Stimulated activated naive CD4-positive, alpha-beta T cell treated with Interleukin-2 at 50 U/mL for 16 hours (primary cell): ENCODE measurements around the gene SVIL.
"Not testable (repeated sequence)": the region's sequence is repeated elsewhere in the genome, so short reads cannot be mapped to it uniquely, and the experiment has no call there.

ENCODE experiments used
- DNase-seq: peaks from one replicate; lab custom pipeline; 2025; lab: John Stamatoyannopoulos, UW

Gene SVIL

DNA sequence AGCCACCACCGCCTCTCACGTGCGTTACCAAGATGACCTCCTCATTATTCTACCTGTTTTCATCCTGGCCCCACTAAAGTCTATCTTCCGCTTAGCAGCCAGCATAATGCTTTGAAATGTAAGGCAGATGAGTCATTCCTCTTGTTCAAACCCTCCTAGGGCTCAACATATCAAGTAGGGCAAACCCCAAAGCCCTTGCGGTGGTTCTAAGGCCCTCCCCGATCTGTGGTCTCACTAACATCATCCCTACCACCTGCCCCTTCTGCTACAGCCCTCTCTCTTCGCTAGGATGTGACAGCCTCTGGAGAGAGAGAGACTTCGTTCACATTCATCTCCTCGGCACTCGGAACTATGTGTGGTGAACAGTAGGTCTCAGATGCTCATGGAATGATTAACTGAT is 94.8 kb downstream of the SVIL start:
- DNase-seq, result no peak

DNA sequence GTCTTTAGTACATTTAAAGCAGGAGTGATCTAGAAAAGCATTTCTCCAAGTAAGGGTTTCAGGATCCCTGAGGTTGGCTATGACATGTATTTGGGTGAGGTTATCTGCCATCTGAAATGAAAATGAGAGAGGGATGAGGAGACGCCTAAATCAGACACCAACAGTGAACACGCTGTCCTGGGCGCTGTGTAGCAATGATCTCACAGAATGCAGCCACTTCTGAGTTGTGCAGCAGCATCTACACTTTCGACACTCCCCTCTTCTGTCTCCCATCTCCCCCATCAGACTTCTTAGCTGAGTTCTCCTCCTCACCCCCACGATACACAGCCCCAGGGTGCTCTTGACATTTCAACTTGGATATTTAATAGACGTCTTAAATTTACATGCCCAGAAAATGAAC is 95.4 kb downstream of the SVIL start:
- DNase-seq, result no peak

DNA sequence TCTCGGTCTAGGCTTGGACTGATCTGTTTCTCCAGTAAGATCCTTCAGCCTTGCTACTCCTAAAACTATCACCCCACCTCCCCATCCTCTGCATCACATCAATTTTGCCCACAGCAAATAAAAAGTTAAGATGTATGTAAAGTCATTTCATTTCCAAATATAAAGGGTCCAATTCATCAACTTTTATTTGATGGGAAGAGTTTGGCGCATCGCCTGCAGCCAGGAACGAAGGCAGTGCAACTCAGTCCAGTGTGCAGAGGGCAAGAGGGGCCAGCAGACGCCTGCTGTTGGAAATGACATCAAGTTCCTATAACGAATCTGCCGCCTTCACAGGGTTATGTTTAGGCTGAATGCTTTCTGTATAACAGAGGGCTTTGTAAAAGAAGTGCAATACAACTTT is 97.0 kb downstream of the SVIL start:
- no peak for DNase-seq

DNA sequence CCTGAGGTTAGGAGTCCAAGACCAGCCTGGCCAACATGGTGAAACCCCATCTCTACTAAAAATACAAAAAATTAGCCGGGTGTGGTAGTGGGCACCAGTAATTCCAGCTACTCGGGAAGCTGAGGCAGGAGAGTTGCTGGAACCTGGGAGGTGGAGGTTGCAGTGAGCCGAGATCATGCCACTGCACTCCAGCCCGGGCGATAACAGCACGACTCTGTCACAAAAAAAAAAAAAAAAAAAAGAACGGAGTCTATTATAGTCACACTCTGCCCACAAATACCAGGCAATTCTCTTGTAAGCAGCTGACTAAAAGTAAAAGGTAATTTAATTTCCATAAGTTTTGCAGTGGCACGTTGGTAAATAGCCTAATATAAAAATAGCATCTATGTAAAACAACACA is 98.1 kb downstream of the SVIL start:
- DNase-seq, result not testable (repeated sequence)

DNA sequence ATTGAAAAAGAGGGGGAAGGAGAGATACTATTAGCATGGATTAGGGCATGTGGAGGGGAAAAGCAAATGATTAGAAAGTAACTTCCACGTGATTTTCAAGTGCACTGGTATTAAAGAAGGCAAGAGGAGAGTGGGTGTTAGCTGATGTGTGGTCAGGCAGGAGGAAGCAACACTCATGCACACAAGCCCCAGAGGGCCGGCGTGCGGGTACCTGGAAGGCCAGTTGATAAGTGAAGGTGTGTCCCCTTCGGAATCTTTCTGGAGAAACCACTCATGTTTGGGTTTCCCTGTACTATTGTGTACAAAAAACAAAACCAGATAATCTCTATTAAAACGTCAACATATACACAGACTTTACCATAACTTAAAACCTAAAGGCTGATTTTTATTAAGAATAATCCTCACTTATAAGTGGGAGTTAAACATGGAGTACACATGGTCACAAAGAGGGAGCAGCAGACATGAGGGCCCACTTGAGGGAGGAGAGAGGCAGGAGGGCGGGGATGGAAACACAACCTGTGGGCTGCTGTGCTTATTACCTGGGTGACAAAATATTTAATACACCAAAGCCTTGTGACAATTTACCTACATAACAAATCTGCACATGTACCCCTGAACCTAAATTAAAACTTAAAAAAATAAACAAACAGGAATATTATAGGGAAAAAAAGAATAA is 98.9 kb downstream of the SVIL start:
- DNase-seq, result no peak

DNA sequence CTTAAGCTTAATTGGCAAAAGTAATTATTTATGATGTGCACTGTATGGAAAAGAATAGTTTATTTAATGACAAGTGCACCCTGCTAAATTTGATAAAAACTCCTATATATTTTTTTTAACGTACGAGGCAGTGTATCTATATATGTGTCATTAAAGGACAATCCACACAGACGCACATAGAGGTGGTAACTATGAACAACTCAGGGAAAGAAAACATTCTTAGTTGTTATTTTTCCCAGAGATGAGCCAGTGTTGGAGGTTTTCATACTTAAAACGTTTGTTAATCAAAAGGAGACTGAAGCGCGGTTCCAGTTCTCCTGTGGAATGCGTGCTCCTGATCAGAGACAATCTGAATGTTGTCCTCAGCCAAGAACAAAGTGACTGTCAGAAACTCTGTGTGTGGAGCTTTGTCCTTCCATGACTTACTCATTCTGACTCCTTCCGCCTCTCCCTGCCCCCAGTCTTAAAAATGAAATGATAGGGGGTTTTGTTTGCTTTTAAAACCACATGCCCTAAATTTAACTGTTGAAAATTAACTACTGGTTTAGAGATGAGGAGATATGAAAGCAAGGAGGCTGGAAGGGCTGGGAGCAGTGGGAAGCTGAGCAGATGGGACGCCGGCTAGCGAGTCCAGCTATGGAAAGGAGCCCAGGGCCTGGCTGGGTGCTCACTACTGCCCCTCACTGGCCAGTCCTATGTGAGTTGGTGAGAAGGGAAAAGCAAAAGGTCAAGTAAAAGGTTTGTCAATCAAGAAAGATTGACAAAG is 99.6 kb downstream of the SVIL start:
- no peak for DNase-seq

DNA sequence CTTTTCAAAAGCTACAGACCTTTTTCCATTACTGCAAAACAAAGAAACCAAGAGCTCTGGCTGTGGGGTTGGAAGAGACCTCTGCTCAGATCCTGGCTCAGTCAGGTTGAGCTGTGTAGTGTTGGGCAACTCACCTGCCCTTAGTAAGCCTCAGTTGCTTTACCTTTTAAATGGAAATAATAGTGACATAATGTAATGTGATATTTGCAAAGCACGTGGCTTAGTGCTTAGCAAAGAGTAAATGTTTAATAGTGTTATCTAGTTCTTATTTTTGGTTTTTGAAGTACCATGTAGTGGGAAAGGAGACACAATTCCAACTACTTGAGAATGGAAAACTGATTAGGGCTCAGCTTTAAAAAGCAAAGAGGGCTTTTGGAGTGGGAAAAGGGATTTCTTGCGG is 100.2 kb downstream of the SVIL start:
- DNase-seq, result no peak

DNA sequence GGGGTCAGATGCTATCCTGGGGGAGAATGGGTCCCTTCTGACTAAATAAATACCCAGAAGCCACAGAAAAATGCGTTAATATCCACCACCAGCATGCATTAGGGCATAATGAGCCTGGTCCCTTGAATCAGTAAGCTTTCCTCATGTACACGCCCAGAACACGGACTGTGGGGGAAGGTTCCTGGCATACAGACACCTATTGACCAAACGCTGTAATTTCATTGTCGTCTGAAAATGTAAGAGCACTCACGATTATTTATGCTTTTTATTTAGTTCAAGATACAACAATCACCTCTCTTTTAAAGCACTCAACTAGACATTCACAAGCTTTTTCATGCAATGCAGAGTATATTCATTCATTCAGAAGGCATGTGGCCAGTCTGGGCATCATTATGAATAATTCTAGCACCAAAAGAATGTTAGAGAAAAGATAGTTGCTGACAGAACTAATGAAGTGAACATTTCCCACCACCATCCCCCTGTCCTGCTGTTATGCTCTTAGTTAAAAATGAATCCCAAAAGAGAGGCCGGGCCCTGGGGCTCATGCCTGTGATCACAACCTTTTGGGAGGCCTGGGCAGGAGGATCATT is 101.0 kb downstream of the SVIL start:
- no peak for DNase-seq

DNA sequence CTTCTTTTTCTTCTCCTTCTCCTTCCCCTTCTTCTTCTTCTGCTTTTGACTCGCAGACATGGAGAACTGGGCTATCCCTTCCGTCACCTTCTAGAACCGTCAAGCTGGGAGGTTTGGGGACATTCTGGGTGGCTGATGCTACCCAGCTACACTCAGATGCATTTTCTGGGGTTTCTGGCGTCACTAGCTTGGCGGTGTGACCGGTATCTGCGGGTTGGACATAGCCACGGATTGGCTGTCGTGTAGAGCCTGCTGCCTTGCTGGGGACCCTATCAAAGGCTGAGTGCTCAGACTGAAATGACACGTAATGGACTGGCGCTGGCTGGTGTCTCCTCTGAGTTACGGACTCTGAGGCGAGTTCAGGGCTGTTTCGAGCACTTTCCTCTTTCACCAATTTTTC is 101.7 kb downstream of the SVIL start:
- DNase-seq, result no peak

DNA sequence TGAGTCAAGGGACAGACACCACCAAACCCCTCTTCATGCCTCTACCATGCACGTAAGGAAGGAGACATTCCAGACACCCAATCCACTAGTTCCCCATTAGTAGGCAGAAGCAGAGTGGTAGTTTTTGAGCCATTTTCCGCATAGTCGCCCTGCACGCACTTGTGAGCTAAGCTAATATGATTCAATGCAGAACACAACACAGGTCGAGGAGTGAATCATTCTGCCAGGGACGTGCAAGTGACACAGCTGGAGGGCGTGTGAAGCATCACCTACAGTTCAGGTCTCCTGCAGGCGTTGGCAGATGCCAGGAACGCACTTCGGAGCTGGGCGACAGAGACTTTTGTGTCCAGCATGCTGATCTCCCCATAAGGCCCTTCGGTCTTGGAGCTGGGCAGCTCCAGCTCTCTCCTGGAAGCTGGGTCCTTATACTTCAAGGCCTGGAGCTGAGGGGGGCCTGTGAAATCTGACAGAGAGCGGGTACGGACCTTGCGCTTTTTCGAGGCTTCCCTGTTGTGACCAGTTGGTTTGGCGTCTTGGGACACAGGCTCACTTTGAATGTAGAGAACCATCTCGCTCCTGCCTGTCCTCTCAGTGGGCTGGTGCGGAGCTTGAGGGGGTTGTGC is 102.4 kb downstream of the SVIL start:
- no peak for DNase-seq

DNA sequence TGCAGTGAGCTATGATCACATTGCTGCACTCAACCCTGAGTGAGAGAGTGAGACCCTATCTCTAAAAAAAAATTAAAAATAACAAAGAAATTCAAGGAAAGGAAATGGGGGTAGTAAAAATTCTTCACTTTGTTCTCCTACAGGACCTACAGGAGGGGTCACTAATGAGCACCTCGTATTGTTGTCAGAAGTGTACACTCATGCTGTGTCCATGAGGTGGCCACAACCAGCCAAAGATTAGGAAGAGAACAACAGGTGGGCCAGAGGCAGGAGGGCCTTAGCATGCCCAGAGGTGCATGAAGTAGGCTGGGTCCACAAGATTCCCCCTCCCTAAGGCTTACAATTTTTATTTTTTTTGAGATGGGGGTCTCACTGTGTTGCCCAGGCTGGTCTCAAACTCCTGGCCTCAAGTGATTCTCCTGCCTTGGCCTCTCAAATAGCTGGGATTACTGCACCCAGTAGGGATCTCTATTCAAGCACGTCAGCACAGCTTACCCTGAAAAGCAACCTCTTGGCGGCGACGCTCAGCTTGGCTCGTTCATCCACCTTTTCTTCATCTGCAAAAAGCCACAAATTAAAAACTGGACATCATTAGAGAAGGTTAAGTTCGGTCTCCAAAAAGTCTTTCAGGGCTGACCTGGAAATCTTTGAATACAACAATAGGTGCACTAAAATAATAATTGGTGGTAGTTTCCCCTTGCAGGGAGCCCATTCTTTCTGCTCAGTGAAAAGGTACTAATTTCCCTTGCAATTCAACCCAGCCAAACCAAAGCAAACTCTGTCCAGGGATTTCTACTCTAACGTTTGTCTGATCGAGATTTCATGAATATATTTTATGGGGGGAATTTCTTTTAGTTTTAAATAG is 104.4 kb downstream of the SVIL start:
- no peak for DNase-seq

DNA sequence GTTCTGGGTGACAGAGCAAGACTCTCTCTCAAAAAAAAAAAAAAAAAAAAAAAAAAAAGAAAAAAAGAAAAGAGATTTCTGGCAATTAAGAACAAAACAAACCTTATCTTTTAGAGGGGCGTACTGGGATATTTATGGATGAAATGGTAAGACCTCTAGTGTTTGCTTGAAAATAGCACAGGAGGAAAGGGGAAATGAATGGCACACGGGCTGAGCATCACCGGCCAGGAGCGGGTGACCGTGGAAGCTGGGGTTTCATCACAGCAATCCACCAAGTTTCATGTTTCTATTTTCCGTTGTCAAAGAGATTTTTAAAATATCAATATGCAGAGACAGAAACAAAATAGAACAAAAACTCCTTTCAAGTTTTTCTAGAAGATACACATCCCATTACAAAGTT is 105.6 kb downstream of the SVIL start:
- DNase-seq, result no peak

DNA sequence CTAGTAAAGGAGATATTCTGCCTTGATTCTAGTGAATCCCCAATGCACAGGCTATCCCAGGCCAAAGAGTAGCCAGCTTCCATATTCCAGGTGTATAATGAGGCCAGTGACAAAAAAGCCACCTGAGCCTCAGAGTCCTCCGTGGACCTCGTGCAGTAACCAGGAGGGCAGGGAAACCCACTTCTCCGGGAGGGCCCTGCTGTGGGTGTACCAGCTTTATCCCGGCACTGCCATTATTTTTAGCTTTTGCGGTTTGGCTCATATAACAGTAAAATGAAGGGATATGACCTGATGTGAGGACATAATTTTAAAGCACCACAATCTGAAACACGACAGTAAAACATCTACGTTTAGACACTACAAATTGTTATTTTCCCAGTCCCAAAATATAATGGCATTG is 109.0 kb downstream of the SVIL start:
- no peak for DNase-seq

DNA sequence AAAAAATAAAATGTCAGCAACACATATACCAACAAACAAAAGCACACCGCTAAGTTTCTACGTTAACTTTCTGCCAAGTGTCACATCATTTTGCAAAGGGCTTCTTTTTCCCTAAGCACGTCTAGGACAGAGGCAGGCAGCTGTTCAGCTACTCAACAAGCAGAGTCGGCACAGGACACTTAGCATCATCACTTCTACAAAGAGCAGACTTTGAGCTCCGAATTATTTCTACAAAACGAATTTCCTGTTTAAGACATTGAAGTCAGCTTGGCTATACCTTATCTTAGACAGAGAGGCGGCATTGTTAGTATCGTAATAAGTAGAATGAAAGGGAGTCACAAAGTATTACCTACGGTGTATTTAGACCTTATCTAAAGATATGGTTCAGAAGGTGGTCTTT is 110.1 kb downstream of the SVIL start:
- no peak for DNase-seq

DNA sequence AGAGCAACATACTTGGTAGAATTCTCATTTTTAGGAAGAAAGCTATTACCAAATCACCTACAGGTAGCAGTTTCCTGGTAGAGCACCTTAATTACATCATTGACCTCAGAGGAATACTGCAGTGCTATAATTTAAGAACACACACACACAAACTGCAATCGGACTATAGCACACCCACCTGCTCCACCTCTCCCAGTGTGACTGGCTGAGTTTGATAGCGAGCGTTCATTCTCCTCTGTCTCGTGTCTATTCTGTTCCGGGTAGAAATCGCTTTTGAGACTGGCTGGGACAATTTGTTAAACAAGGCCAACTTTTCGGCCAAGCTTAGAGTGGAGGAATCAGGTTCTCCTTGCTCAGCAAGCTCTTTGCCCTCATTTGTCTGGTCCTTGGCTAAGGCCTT is 110.5 kb downstream of the SVIL start:
- DNase-seq, result no peak

DNA sequence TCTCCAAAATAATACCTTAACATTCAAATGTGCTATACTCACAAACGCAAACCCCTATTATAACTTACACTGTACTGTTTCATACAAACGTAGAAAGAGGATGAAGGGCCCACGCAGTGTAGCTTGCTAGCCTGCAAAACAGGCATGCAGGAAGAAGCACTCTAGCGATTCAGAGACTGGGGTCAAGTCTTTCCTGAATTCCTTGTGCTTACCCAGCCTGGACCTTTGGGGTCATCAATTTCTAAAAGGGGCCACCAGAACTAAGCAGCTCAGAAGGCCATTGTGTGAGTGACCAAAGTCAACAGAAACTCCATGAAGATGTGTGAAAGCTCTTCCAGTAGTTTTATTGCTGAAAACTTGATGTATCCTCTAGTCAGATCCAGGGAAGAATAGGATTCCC is 111.9 kb downstream of the SVIL start:
- no peak for DNase-seq

DNA sequence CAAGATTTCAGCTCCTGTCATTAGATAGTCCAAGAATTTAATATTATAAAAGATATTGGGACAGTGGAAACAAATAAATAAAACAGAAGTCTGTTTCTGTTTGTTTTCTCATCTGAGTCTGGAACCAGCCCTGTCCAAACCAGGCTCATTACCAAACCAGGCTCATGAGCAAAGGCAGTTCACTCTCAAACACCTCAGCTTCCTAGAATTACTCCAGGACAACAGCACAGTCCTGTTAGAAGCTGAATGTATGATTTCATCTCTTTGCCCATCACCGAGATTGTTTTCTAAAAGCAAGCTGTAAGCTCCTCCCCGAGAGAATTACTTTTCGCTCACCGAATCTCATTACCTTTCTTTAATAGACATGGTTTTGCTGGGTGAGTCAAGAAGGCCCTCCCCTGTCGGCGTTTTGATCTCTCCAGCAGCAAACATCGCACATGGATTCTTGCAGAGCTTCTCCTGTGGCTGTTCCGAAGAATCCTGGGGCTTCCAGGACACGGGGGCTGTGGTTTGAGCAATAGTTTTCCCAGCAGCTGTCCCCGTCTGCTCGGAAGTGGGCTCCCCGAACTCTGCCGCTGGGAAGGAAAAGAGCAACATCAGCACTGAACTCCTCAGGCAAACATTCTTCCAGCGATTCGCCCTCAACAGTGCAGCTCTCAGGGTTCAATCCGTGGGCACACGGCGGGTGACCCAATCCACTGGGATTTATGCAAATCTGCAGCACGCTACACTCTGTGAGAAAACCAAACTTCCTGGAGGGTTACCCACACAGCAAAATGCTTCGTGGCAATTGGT is 112.5 kb downstream of the SVIL start:
- DNase-seq, result no peak

DNA sequence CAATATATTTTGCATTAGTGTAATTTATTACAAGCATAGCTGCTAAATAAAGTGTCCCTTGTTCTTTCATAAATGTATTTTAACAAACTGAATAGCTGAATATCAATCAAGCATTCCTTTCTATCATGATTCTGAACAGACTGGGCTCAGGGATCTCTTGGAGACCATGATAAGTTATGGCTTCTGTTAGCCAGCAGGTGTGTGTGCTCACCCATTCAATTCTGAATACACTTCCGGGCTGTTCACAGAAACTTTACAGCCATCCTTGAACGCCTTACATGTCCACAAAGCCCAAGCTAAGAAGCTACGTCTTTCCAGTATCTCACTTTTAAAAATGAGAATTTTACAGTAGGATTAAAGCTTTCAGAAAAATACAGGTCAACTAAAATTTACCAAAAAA is 115.1 kb downstream of the SVIL start:
- no peak for DNase-seq

DNA sequence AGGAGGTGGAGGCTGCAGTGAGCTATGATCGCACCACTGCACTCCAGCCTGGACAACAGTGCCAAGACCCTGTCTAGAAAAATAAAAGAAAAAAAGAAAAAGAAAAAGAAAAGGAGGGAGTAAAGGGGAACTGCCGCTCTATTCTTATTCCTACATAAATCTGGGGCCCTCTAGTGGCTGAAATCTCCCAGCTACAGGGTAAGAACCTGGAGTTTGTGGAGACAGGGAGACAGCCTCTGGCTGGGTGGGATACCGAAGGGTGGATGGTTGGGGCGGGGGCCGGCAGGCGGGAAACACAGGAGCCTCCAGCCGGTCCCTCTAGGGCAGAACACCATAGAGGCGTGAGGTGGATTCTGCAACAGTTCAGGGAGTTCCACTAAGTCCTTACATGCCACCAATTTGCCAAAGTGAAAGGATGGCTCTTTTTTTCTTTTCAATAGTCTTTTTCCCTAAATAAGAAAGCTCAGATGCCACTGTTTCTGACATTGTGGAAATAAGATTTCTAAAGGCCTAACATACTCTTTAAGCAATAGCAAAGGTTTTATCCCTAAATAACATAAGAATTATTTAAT is 117.3 kb downstream of the SVIL start:
- no peak for DNase-seq

DNA sequence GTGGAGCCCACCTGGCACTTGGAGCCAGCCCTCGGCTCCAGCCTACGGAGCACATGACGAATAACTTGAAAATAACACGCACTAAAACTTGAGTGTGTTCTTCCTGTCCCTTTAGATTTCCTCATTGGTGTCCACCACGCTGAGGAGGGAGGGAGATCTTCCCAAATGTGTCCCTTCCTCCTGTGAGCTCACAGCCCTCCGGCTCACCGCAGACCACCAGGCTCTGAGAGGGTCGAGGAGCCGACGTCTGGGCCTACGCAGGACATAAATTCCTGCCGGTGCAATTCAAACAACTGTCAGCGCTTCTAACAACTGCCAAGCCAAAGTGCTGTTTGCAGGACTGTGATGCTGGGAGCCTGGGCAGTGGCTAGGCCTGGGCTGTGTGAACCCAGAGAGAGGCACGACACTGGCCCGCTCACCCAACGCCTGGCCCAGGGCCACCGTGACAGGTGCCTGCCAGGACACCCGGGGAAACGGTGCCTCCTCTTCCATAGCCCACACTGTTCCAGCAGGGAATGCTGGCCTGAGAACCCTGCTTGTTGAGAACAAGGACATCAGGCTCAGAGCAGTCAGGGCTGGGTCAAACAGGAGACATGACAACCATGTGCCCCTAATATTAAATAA is 118.3 kb downstream of the SVIL start:
- not testable (repeated sequence) for DNase-seq
